Loucy (cell line): ENCODE data around the gene LBP.

Experiments used
- CTCF ChIP-seq: fragments of 200-600 bp; sonication (generic); conservative IDR thresholded peaks from 2 replicates; pipeline ENCODE4 v1.5.1; 2014; ENCODE audit warnings: mild to moderate bottlenecking, antibody characterized with exemption, low read length
- EZH2phosphoT487 ChIP-seq: fragments of 200-600 bp; IDR thresholded peaks from 2 replicates; pipeline ENCODE4 v1.6.1; 2018; ENCODE audit warnings: antibody characterized with exemption, mild to moderate bottlenecking, moderate library complexity, borderline replicate concordance

GRCh38 chr20:38308447-38308846 lies 37.8 kb upstream of the LBP start:
- TF ChIP-seq CTCF (no peak), EZH2phosphoT487 (no peak)
